ENCODE data around the gene DLGAP1. TPM values are rescaled to one million over a fixed set of nuclear protein-coding genes. Genes with fewer than 3 reads are reported as not detected.

Gene DLGAP1
- total and polyA plus RNA-seq, 4 donors = 0.06 to 1.2 (median 0.17) TPM; not detected in 1

- peak overlapping the region in 1 of 2 donors; percentile 78 for H3K9ac ChIP-seq (ENCODE audit: low read depth in 1 of 2, low read length in 2 of 2)
- no peak for DNase-seq (ENCODE audit: low spot score)
- peak overlapping the region; percentile 82 to 92 for H3K27ac ChIP-seq (ENCODE audit: low read depth in 1 of 2, low read length in 2 of 2)
- 68% methylated on average over 9 of the region's 9 CpGs for WGBS
- no peaks in the 10 kb centered on the region for H3K27me3 ChIP-seq (ENCODE audit: control insufficient read depth in 4 of 4, insufficient read depth in 4 of 4, low read length in 3 of 4)
- TF ChIP-seq RAD21 (IDR thresholded peaks at IDR 0.05) = no peak
- TF ChIP-seq ATF3 (IDR thresholded peaks at IDR 0.05) = no peak
- TF ChIP-seq FOXA2 (IDR thresholded peaks at IDR 0.05) = no peak
- no peak for TF ChIP-seq HNF4G (IDR thresholded peaks at IDR 0.05)
- TF ChIP-seq HNF4A (conservative IDR thresholded peaks at IDR 0.05) = peak in 1 of 2 donors; percentile 17
- TF ChIP-seq MAX (IDR thresholded peaks at IDR 0.05) = no peak
- no peak for TF ChIP-seq GABPA (IDR thresholded peaks at IDR 0.05 in 1 of 2, conservative IDR thresholded peaks at IDR 0.05 in 1 of 2)
- TF ChIP-seq JUND (IDR thresholded peaks at IDR 0.05) = peak in 1 of 2 donors; percentile 36
- no peak for TF ChIP-seq TAF1 (conservative IDR thresholded peaks at IDR 0.05)
- no peaks in the 10 kb centered on the region for H3K9me3 ChIP-seq (ENCODE audit: control insufficient read depth in 4 of 4, low read length in 3 of 4)
- no peaks in the 10 kb centered on the region for H3K36me3 ChIP-seq (ENCODE audit: control insufficient read depth in 4 of 4, insufficient read depth in 3 of 4, low read depth in 1 of 4, low read length in 3 of 4)
- peaks cover 0 to 17% (median 5%) of the 10 kb centered on the region in 4 donors for H3K4me1 ChIP-seq (ENCODE audit: control insufficient read depth in 4 of 4, insufficient read depth in 4 of 4, low read length in 3 of 4)
- H3K4me3 ChIP-seq (ENCODE audit: low read depth in 1 of 3, low read length in 3 of 3) = no peak overlapping the region
These were observed 830.0 kb downstream of the DLGAP1 start for GRCh38 chr18:3624935-3625741.

GRCh38 chr18:3624546-3624934 lies 830.6 kb downstream of the DLGAP1 start:
- no peak for DNase-seq (ENCODE audit: low spot score)
- Histone ChIP-seq H3K36me3 (ENCODE audit: control insufficient read depth in 4 of 4, insufficient read depth in 3 of 4, low read depth in 1 of 4, low read length in 3 of 4) (no peaks in the 10 kb centered on the region), H3K27me3 (ENCODE audit: control insufficient read depth in 4 of 4, insufficient read depth in 4 of 4, low read length in 3 of 4) (no peaks in the 10 kb centered on the region), H3K27ac (ENCODE audit: low read depth in 1 of 2, low read length in 2 of 2) (peak overlapping the region; percentile 82 to 92), H3K4me3 (ENCODE audit: low read depth in 1 of 3, low read length in 3 of 3) (no peak overlapping the region), H3K9ac (ENCODE audit: low read depth in 1 of 2, low read length in 2 of 2) (peak overlapping the region; percentile 78 to 80), H3K4me1 (ENCODE audit: control insufficient read depth in 4 of 4, insufficient read depth in 4 of 4, low read length in 3 of 4) (peaks cover 0 to 17% (median 5%) of the 10 kb centered on the region in 4 donors), H3K9me3 (ENCODE audit: control insufficient read depth in 4 of 4, low read length in 3 of 4) (no peaks in the 10 kb centered on the region)
- WGBS = 77% methylated on average over 2 of the region's 2 CpGs
- TF ChIP-seq FOXA1 (IDR thresholded peaks at IDR 0.05) (no peak), HNF4G (IDR thresholded peaks at IDR 0.05) (peak; percentile 1)

- Histone ChIP-seq H3K36me3 (ENCODE audit: control insufficient read depth in 4 of 4, insufficient read depth in 3 of 4, low read depth in 1 of 4, low read length in 3 of 4) (no peaks in the 10 kb centered on the region), H3K27me3 (ENCODE audit: control insufficient read depth in 4 of 4, insufficient read depth in 4 of 4, low read length in 3 of 4) (no peaks in the 10 kb centered on the region), H3K27ac (ENCODE audit: low read depth in 1 of 2, low read length in 2 of 2) (peak overlapping the region; percentile 82 to 92), H3K4me1 (ENCODE audit: control insufficient read depth in 4 of 4, insufficient read depth in 4 of 4, low read length in 3 of 4) (peaks cover 0 to 17% (median 5%) of the 10 kb centered on the region in 4 donors), H3K4me3 (ENCODE audit: low read depth in 1 of 3, low read length in 3 of 3) (peak overlapping the region in 1 of 3 donors; percentile 29), H3K9me3 (ENCODE audit: control insufficient read depth in 4 of 4, low read length in 3 of 4) (no peaks in the 10 kb centered on the region), H3K9ac (ENCODE audit: low read depth in 1 of 2, low read length in 2 of 2) (peak overlapping the region; percentile 78 to 80)
- DNase-seq (ENCODE audit: low spot score) = peak; percentile 75
- 13% methylated on average over 30 of the region's 30 CpGs for WGBS
- TF ChIP-seq ATF3 (IDR thresholded peaks at IDR 0.05) (peak; percentile 49), GABPA (IDR thresholded peaks at IDR 0.05 in 1 of 2, conservative IDR thresholded peaks at IDR 0.05 in 1 of 2) (peak in 1 of 2 donors; percentile 13), YY1 (IDR thresholded peaks at IDR 0.05) (peak; percentile 89), HNF4A (conservative IDR thresholded peaks at IDR 0.05) (peak; percentile 88 to 94), FOXA1 (IDR thresholded peaks at IDR 0.05) (peak; percentile 34), RAD21 (IDR thresholded peaks at IDR 0.05) (peak in 1 of 2 donors; percentile 53), EGR1 (IDR thresholded peaks at IDR 0.05; ENCODE audit: low read depth in 2 of 2) (no peak), TAF1 (conservative IDR thresholded peaks at IDR 0.05) (peak; percentile 56), HNF4G (IDR thresholded peaks at IDR 0.05) (peak; percentile 25), REST (IDR thresholded peaks at IDR 0.05) (peak; percentile 92), RXRA (IDR thresholded peaks at IDR 0.05) (peak; percentile 99), CTCF (IDR thresholded peaks at IDR 0.05; ENCODE audit: low read depth, low read length, missing input control) (no peak), NR2F2 (IDR thresholded peaks at IDR 0.05) (peak; percentile 82), MAX (IDR thresholded peaks at IDR 0.05) (peak; percentile 88)
These were observed 831.1 kb downstream of the DLGAP1 start for GRCh38 chr18:3623769-3624545.

Measured in liver (tissue), 9 donors.